Breast epithelium (tissue), 4 donors: ENCODE data around the gene CDC73. TPM values are rescaled to one million over a fixed set of nuclear protein-coding genes. Genes with fewer than 3 reads are reported as not detected.

Experiments used
- DNase-seq, 2 donors: peaks; one replicate each; pipeline ENCODE4 v3.0.0-alpha.2; 2019; ENCODE audit warnings: low spot score in 2 of 2
- H3K27ac ChIP-seq, 2 donors: fragments of 200-600 bp; sonication (generic) in 1 of 2; one replicate each; pipeline ENCODE4 v1.5.1; 2016 to 2019; ENCODE audit warnings: mild to moderate bottlenecking in 1 of 2
- H3K27me3 ChIP-seq, 2 donors: fragments of 200-600 bp; sonication (generic) in 1 of 2; one replicate each; pipeline versions ENCODE4 v1.5.1 to v1.6.0; 2017 to 2019; ENCODE audit warnings: control low read depth in 1 of 2, mild to moderate bottlenecking in 1 of 2
- H3K36me3 ChIP-seq: fragments of 200-600 bp; one replicate; pipeline ENCODE4 v1.5.1; 2019
- H3K4me1 ChIP-seq, 2 donors: fragments of 200-600 bp; sonication (generic); one replicate each; pipeline ENCODE4 v1.5.1; 2016 to 2019; ENCODE audit warnings: control low read depth in 1 of 2
- H3K4me3 ChIP-seq, 3 donors: fragments of 200-600 bp; sonication (generic); 1 replicate in 2 of 3; 2 replicates in 1 of 3; pipeline ENCODE4 v1.5.1; 2016 to 2019; ENCODE audit warnings: mild to moderate bottlenecking in 3 of 3, moderate library complexity in 2 of 3
- H3K9me3 ChIP-seq, 2 donors: fragments of 200-600 bp; sonication (generic) in 1 of 2; one replicate each; pipeline ENCODE4 v1.5.1; 2016 to 2019; ENCODE audit warnings: control low read depth in 1 of 2
- CTCF ChIP-seq, 3 donors: fragments of 450-650 bp; IDR thresholded peaks; one replicate each; pipeline ENCODE4 v1.5.1; 2016 to 2017; ENCODE audit warnings: antibody characterized with exemption in 3 of 3, mild to moderate bottlenecking in 3 of 3, moderate library complexity in 3 of 3
- POLR2A ChIP-seq: fragments of 450-650 bp; IDR thresholded peaks from one replicate; pipeline ENCODE4 v1.6.1; 2016; ENCODE audit warnings: antibody characterized with exemption, mild to moderate bottlenecking, moderate library complexity
- POLR2AphosphoS5 ChIP-seq, 3 donors: sonication (generic); formaldehyde crosslinking; IDR thresholded peaks; one replicate each; pipeline ENCODE4 v1.6.1; 2017; ENCODE audit warnings: antibody characterized with exemption in 3 of 3
- intact Hi-C: fragments of 100-400 bp; cut with DNase I; formaldehyde crosslinking; loops from one replicate; pipeline ENCODE4 v1.15.1; 2023; ENCODE audit warnings: low total_unique reads
- total RNA-seq, 3 donors: library from RNA; depleted of rRNA; stranded (reverse); fragments of >200 nt; gene quantifications; one replicate each; pipeline ENCODE4 v1.1.0, GENCODE V29; 2016

The CDC73 gene
- total RNA-seq, 3 donors from 2014 or later = 36.1 to 52.0 (median 49.6) TPM

- H3K27ac ChIP-seq = no peak overlapping the region
- H3K36me3 ChIP-seq = no peaks in the 10 kb centered on the region
- no peaks in the 10 kb centered on the region for H3K9me3 ChIP-seq
- H3K27me3 ChIP-seq = no peaks in the 10 kb centered on the region
- intact Hi-C loops = no loop called here
- no peak for TF ChIP-seq POLR2A
- TF ChIP-seq CTCF (IDR thresholded peaks at IDR 0.05) = no peak
- no peak for TF ChIP-seq POLR2AphosphoS5 (IDR thresholded peaks at IDR 0.05)
- H3K4me3 ChIP-seq = no peak overlapping the region
- DNase-seq = no peak
- H3K4me1 ChIP-seq = peaks cover 0 to 3% of the 10 kb centered on the region in 2 donors
These were observed 3.6 kb upstream of the CDC73 start for GRCh38 chr1:193118194-193118593.

GRCh38 chr1:193118803-193119730 is 2.8 kb upstream of the CDC73 start:
- intact Hi-C loops = no loop called here
- TF ChIP-seq POLR2AphosphoS5 (IDR thresholded peaks at IDR 0.05) = no peak
- no peak for TF ChIP-seq CTCF (IDR thresholded peaks at IDR 0.05)
- TF ChIP-seq POLR2A = no peak
- Histone ChIP-seq H3K27me3 (no peaks in the 10 kb centered on the region), H3K4me1 (peaks cover 0 to 5% of the 10 kb centered on the region in 2 donors), H3K9me3 (no peaks in the 10 kb centered on the region), H3K36me3 (no peaks in the 10 kb centered on the region), H3K4me3 (no peak overlapping the region), H3K27ac (no peak overlapping the region)
- DNase-seq = no peak

GRCh38 chr1:193120604-193121166 is 1.1 kb upstream of the CDC73 start:
- H3K27ac ChIP-seq = no peak overlapping the region
- peak overlapping the region in 1 of 3 donors; percentile 97 for H3K4me3 ChIP-seq
- TF ChIP-seq POLR2A (no peak), POLR2AphosphoS5 (IDR thresholded peaks at IDR 0.05) (no peak), CTCF (IDR thresholded peaks at IDR 0.05) (no peak)
- intact Hi-C loops = no loop called here
- peaks cover 0 to 5% of the 10 kb centered on the region in 2 donors for H3K4me1 ChIP-seq
- H3K27me3 ChIP-seq = no peaks in the 10 kb centered on the region
- no peaks in the 10 kb centered on the region for H3K9me3 ChIP-seq
- no peaks in the 10 kb centered on the region for H3K36me3 ChIP-seq
- no peak for DNase-seq

GRCh38 chr1:193123751-193124150 is 1.9 kb downstream of the CDC73 start:
- no peaks in the 10 kb centered on the region for H3K36me3 ChIP-seq
- no peak for TF ChIP-seq CTCF (IDR thresholded peaks at IDR 0.05)
- TF ChIP-seq POLR2AphosphoS5 (IDR thresholded peaks at IDR 0.05) = no peak
- TF ChIP-seq POLR2A = no peak
- H3K4me1 ChIP-seq = peaks cover 0 to 5% of the 10 kb centered on the region in 2 donors
- peak overlapping the region; percentile 67 to 97 (median 88) for H3K4me3 ChIP-seq
- no peaks in the 10 kb centered on the region for H3K9me3 ChIP-seq
- DNase-seq = no peak
- H3K27ac ChIP-seq = no peak overlapping the region
- intact Hi-C loops = no loop called here
- no peaks in the 10 kb centered on the region for H3K27me3 ChIP-seq

GRCh38 chr1:193125369-193125768 is 3.5 kb downstream of the CDC73 start:
- peaks cover 5% of the 10 kb centered on the region for H3K36me3 ChIP-seq
- H3K4me3 ChIP-seq = no peak overlapping the region
- TF ChIP-seq POLR2AphosphoS5 (IDR thresholded peaks at IDR 0.05) = no peak
- no peak for TF ChIP-seq POLR2A
- DNase-seq = no peak
- H3K27me3 ChIP-seq = no peaks in the 10 kb centered on the region
- no peak overlapping the region for H3K27ac ChIP-seq
- intact Hi-C loops = no loop called here
- peaks cover 0 to 5% of the 10 kb centered on the region in 2 donors for H3K4me1 ChIP-seq
- H3K9me3 ChIP-seq = no peaks in the 10 kb centered on the region
